Measurements from ENCODE around the gene RNF213. TPM values are rescaled to one million over a fixed set of nuclear protein-coding genes. Genes with fewer than 3 reads are reported as not detected.

The RNF213 gene
- total and polyA plus RNA-seq, 10 of the 15 experiments (the other 5 are each of a cell fraction or from before 2014, with no cell fraction given), result 18.6 to 145 (median 65.8) TPM

DNA sequence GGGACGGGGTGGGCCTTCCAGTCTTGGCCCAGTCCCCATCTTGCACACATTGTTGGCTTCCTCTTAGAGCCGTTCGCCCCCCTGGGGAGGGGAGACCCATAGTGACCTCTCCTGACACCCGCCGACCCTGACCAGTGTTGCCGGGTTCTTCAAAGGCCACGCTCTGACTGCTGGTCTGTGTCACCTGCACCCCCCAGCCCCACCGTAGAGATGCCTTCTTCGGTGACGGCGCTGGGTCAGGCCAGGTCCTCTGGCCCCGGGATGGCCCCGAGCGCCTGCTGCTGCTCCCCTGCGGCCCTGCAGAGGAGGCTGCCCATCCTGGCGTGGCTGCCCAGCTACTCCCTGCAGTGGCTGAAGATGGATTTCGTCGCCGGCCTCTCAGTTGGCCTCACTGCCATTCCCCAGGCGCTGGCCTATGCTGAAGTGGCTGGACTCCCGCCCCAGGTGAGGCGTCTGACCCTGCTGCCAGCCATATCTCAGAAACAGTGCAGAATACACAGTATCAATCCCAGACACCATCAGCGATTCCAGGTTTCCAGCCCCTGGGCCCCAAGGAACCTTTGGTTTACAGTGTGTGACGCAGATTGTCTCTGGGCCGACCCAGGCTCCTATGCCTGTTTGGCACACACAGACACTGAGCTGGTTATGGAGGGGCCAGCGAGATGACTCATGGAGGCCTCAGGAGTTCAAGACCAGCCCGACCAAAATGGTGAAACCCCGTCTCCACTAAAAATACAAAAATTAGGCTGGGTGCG is 39.1 kb upstream of the RNF213 start:
- TF ChIP-seq BHLHE40 (IDR thresholded peaks at IDR 0.05; ENCODE audit: borderline replicate concordance in 1 of 2, low read depth in 2 of 2, low read length in 1 of 2) (no peak), ZBED1 (IDR thresholded peaks at IDR 0.05; ENCODE audit: borderline replicate concordance) (no peak), STAT1 (conservative IDR thresholded peaks at IDR 0.05) (no peak), ASH2L (IDR thresholded peaks at IDR 0.05; ENCODE audit: borderline replicate concordance, low read depth) (no peak)
- in situ Hi-C loops (cut with MboI) (no loop called here), intact Hi-C loops (cut with micrococcal nuclease; ENCODE audit: unreplicated experiment) (no loop called here)
- ATAC-seq (no peak), DNase-seq (ENCODE audit: low read depth, low spot score) (no peak), FAIRE-seq (no peak)
- Histone ChIP-seq H3K27ac (ENCODE audit: control insufficient read depth, insufficient read depth) (no peak overlapping the region), H3K27me3 (replicated peaks in 1 of 2; ENCODE audit: control insufficient read depth in 2 of 2, insufficient read depth in 2 of 2, low read length in 1 of 2) (no peaks in the 10 kb centered on the region), H4K20me1 (ENCODE audit: control insufficient read depth, insufficient read depth) (no peaks in the 10 kb centered on the region; the same call in 1 of the 2 replicates), H3K4me2 (ENCODE audit: control insufficient read depth, insufficient read depth) (0 out of 2 replicates have a peak overlapping the region, but pooled peaks have one; percentile 90), H3K79me2 (ENCODE audit: control insufficient read depth, insufficient read depth, low read length) (peaks cover 4% of the 10 kb centered on the region), H3K9me3 (replicated peaks; ENCODE audit: control insufficient read depth, insufficient read depth, low read length) (no peaks in the 10 kb centered on the region), H3K4me3 (no peak overlapping the region), H3K36me3 (ENCODE audit: control insufficient read depth in 2 of 2, insufficient read depth in 2 of 2, low read length in 1 of 2) (peaks cover 0 to 2% of the 10 kb centered on the region in 2 experiments; a peak in 2 of 4 replicates), H3K4me1 (ENCODE audit: control insufficient read depth, insufficient read depth, low read length) (peaks cover 4% of the 10 kb centered on the region), H2AFZ (ENCODE audit: control insufficient read depth, low read depth, low read length) (no peak overlapping the region), H3K9ac (ENCODE audit: control insufficient read depth, insufficient read depth, low read length) (no peak overlapping the region)
- RAD21 ChIA-PET (ENCODE audit: unreplicated experiment), result no interaction called here
- POLR2A ChIA-PET, result no interaction called here
- BruUV-seq (replicated peaks), result no TSS peak
- SMC1A ChIA-PET (ENCODE audit: uncharacterized antibody, unreplicated experiment), result interaction anchor here (1.0 kb wide), 1 partner anchor 10 kb away, joined by 3 read pairs; no protein-coding TSS in a partner anchor
- CTCF ChIA-PET, result interaction anchor here (1.0 kb wide), 1 partner anchor 9 kb away, joined by 3 read pairs; no protein-coding TSS in a partner anchor
- WGBS (ENCODE audit: insufficient coverage, insufficient replicate concordance, low lambda C conversion rate, missing lambda C conversion rate), result 85% methylated on average over 27 of the region's 29 CpGs

DNA sequence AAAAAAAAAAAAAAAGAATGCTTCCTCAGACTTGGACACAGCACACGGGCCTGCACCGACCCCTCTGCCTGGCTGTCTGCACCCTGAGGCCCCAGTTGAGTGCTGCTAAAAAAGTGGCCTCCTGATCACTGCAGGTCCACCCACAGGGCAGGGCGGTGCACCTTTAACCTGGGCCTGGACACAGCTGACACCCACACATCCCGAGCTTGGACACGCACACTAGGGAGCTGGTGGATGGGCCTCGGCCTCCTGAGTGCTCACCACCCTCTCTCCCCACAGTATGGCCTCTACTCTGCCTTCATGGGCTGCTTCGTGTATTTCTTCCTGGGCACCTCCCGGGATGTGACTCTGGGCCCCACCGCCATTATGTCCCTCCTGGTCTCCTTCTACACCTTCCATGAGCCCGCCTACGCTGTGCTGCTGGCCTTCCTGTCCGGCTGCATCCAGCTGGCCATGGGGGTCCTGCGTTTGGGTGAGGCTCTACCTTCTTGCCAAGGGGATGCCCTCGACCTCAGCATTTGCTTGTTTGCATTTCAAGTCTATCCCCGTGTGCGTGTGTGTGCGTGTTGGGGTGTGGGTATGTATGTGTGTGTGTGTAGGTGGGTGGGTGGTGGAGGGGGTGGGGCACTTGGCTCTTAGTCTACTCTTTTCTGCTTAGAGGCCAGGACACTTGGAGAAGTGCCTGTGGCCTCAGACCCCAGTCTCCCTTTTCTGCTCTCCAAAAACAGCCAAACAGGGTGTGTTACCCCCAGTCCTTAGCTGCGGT is 38.1 kb upstream of the RNF213 start:
- Histone ChIP-seq H2AFZ (ENCODE audit: control insufficient read depth, low read depth, low read length) (no peak overlapping the region), H3K4me2 (ENCODE audit: control insufficient read depth, insufficient read depth) (no peak overlapping the region), H4K20me1 (ENCODE audit: control insufficient read depth, insufficient read depth) (no peaks in the 10 kb centered on the region; the same call in 1 of the 2 replicates), H3K36me3 (ENCODE audit: control insufficient read depth in 2 of 2, insufficient read depth in 2 of 2, low read length in 1 of 2) (no peaks in the 10 kb centered on the region), H3K79me2 (ENCODE audit: control insufficient read depth, insufficient read depth, low read length) (peaks cover 4% of the 10 kb centered on the region), H3K4me1 (ENCODE audit: control insufficient read depth, insufficient read depth, low read length) (peaks cover 4% of the 10 kb centered on the region), H3K9ac (ENCODE audit: control insufficient read depth, insufficient read depth, low read length) (no peak overlapping the region), H3K9me3 (replicated peaks; ENCODE audit: control insufficient read depth, insufficient read depth, low read length) (no peaks in the 10 kb centered on the region), H3K27me3 (replicated peaks in 1 of 2; ENCODE audit: control insufficient read depth in 2 of 2, insufficient read depth in 2 of 2, low read length in 1 of 2) (no peaks in the 10 kb centered on the region), H3K4me3 (no peak overlapping the region), H3K27ac (ENCODE audit: control insufficient read depth, insufficient read depth) (no peak overlapping the region)
- ATAC-seq (no peak), DNase-seq (ENCODE audit: low read depth, low spot score) (no peak), FAIRE-seq (no peak)
- BruUV-seq (replicated peaks), result no TSS peak
- CTCF ChIA-PET, result interaction anchor here (1.0 kb wide), 1 partner anchor 8 kb away, joined by 3 read pairs; no protein-coding TSS in a partner anchor
- intact Hi-C loops (cut with micrococcal nuclease; ENCODE audit: unreplicated experiment) (no loop called here), in situ Hi-C loops (cut with MboI) (no loop called here)
- SMC1A ChIA-PET (ENCODE audit: uncharacterized antibody, unreplicated experiment), result interaction anchor here (1.0 kb wide), 1 partner anchor 9 kb away, joined by 3 read pairs; no protein-coding TSS in a partner anchor
- RAD21 ChIA-PET (ENCODE audit: unreplicated experiment), result no interaction called here
- WGBS (ENCODE audit: insufficient coverage, insufficient replicate concordance, low lambda C conversion rate, missing lambda C conversion rate), result 41% methylated on average over 18 of the region's 18 CpGs
- POLR2A ChIA-PET, result no interaction called here
- TF ChIP-seq IKZF2 (IDR thresholded peaks at IDR 0.05) (no peak), NR2C2 (IDR thresholded peaks at IDR 0.05; ENCODE audit: borderline replicate concordance, control insufficient read depth, insufficient read length, low read depth) (no peak), RAD21 (IDR thresholded peaks at IDR 0.05; ENCODE audit: insufficient read depth, low read depth, low read length) (no peak), IRF4 (IDR thresholded peaks at IDR 0.05; ENCODE audit: low read depth, low read length) (no peak), NFYB (IDR thresholded peaks at IDR 0.05; ENCODE audit: insufficient read depth, low read depth, low read length) (no peak), RBBP5 (conservative IDR thresholded peaks at IDR 0.05) (no peak), SMAD1 (IDR thresholded peaks at IDR 0.05; ENCODE audit: low read depth, partially characterized antibody) (no peak), YY1 (IDR thresholded peaks at IDR 0.05; ENCODE audit: low read depth, low read length) (no peak), STAT1 (conservative IDR thresholded peaks at IDR 0.05) (no peak)
- TF ChIP-seq, protein P1, sequence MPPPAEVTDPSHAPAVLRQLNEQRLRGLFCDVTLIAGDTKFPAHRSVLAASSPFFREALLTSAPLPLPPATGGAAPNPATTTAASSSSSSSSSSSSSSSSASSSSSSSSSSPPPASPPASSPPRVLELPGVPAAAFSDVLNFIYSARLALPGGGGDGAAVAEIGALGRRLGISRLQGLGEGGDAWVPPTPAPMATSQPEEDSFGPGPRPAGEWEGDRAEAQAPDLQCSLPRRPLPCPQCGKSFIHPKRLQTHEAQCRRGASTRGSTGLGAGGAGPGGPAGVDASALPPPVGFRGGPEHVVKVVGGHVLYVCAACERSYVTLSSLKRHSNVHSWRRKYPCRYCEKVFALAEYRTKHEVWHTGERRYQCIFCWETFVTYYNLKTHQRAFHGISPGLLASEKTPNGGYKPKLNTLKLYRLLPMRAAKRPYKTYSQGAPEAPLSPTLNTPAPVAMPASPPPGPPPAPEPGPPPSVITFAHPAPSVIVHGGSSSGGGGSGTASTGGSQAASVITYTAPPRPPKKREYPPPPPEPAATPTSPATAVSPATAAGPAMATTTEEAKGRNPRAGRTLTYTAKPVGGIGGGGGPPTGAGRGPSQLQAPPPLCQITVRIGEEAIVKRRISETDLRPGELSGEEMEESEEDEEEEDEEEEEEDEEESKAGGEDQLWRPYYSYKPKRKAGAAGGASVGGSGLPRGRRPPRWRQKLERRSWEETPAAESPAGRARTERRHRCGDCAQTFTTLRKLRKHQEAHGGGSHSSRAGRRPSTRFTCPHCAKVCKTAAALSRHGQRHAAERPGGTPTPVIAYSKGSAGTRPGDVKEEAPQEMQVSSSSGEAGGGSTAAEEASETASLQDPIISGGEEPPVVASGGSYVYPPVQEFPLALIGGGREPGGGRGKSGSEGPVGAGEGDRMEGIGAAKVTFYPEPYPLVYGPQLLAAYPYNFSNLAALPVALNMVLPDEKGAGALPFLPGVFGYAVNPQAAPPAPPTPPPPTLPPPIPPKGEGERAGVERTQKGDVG (CRISPR knock-in tag; IDR thresholded peaks at IDR 0.05), result no peak

Measured in GM12878 (cell line).